Activated gamma-delta T cell (primary cell): Measurements from ENCODE around the gene LYRM2.
A peak's percentile ranks its signal among the peaks of the same experiment; 100 is the strongest.
"Not testable (repeated sequence)": the region's sequence is repeated elsewhere in the genome, so short reads cannot be mapped to it uniquely, and the experiment has no call there.

Experiments
- DNase-seq: peaks from one replicate; lab custom pipeline; 2025; lab: John Stamatoyannopoulos, UW

The LYRM2 gene

DNA sequence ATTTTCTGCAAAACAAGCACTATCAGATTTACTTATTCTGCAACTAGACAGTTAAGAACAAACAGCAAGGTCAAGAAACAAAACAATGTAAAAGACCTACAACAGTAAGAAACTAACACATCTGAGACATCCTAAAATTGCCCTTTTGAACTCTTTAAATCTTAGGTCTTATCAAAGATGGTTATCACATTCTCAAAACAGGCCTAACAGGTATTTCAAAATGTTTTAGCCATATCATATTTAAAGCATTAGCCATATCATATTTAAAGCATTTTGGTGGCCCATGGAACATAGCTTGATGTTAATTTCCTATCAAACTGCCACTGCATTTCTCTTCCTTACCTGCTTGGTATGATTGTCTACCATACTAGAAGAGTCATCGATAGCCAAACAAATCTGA lies 11.1 kb upstream of the LYRM2 start:
- no peak for DNase-seq

GRCh38 chr6:89644864-89645263 lies 6.3 kb upstream of the LYRM2 start:
- no peak for DNase-seq

DNA sequence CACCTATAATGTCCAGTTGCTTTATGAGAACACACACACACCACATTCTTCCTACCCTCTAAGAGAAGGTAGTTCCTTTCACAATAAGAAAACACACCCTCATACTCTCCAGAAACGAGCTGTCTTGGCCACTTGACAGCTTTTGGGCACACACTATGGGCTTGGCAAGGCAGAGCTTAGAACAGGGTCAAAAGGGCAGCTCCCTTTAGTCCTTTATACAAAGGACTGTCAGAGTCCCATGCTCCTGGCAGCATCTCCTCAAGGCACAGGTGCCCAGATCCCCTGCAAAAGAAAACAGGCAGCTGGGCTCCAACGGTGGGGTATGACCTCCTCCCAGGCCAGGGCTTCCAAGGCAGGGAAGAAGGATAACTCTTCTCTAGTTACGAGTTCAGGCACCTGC lies 4.9 kb upstream of the LYRM2 start:
- no peak for DNase-seq

GRCh38 chr6:89642956-89643355 lies 4.4 kb upstream of the LYRM2 start:
- DNase-seq, result no peak

- not testable (repeated sequence) for DNase-seq
Observed at GRCh38 chr6:89641581-89641980, 3.0 kb upstream of the LYRM2 start.

DNA sequence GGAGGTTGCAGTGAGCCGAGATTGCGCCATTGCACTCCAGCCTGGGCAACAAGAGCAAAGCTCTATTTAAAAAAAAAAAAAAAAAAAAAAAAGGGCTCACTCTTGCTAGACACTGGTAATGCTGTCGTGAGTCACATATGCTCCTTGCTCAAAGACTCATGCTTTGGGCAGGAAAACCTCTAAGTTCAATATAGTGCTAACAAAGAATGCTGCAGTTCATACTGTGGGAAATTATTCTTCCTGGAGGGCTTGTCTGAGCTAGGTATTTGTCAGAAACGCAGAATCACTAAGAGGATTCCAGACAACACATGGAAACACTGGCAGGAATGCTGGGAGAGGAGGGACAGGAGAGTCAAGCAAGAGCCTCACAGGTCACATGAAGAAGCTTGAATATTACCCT lies 2.3 kb upstream of the LYRM2 start:
- DNase-seq, result no peak

- no peak for DNase-seq
Observed at GRCh38 chr6:89637960-89638319, 607 bp downstream of the LYRM2 start.

GRCh38 chr6:89636412-89636811 lies 2.1 kb downstream of the LYRM2 start:
- DNase-seq, result not testable (repeated sequence)

GRCh38 chr6:89630488-89630887 lies 8.1 kb downstream of the LYRM2 start:
- no peak for DNase-seq

GRCh38 chr6:89623749-89624148 lies 14.8 kb downstream of the LYRM2 start:
- no peak for DNase-seq

- no peak for DNase-seq
Observed at GRCh38 chr6:89619567-89619966, 19.0 kb downstream of the LYRM2 start.

DNA sequence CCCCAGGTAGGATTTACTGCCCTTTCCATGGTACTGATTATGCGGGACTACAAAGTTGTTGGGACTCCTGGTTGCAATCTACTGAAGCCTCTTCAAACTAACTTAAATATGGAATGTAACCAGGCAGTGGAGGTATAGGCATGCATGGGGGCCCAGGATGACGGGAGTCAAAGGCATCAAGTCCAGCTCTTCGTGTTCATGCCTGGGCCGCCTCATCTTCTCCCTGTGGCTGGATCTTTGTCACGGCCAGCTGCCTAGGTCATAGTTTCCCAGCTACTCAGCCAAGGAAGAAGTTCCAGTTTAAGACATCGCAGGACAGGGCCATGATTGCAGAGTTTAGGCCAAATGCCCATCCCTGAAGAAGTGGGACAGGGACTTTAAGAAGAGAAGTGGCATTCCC lies 20.5 kb downstream of the LYRM2 start:
- no peak for DNase-seq

GRCh38 chr6:89616531-89616930 lies 22.0 kb downstream of the LYRM2 start:
- DNase-seq, result no peak

GRCh38 chr6:89615882-89616281 lies 22.7 kb downstream of the LYRM2 start:
- DNase-seq, result no peak

DNA sequence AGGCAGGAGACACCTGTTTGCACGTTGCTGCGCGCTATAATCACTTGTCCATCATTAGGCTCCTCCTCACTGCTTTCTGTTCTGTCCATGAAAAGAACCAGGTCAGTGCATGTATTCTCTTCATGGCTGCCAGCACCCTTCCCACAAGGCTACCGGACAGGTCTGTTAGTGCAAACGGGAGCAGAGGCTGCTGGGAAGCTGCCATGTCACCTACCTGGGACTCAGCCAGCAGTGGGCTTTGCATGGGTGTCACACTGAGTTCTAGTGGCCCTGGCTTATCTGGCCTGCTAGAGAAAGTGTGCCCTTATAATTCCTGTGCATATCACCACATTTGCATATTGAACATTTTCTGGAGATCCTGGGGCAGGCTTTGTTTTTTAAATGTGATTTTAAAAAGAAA lies 24.8 kb downstream of the LYRM2 start:
- DNase-seq, result no peak

DNA sequence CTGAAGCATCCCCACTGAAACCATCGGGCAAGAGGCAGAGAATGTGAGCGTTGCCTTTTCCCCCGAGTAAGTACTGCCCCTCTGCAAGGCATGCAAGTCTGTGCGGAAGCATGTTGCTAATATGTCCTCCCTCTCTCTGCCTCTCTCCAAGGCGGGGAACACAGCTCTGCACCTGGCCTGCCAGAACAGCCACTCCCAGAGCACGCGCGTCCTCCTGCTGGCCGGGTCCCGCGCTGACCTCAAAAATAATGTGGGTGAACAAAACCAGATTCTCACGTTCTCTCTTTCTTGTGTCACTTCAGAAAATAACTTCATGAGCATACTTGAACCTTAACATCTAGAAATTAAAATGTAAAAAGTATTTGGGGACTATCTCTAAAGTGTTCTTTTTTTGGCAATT lies 26.4 kb downstream of the LYRM2 start:
- DNase-seq, result no peak

DNA sequence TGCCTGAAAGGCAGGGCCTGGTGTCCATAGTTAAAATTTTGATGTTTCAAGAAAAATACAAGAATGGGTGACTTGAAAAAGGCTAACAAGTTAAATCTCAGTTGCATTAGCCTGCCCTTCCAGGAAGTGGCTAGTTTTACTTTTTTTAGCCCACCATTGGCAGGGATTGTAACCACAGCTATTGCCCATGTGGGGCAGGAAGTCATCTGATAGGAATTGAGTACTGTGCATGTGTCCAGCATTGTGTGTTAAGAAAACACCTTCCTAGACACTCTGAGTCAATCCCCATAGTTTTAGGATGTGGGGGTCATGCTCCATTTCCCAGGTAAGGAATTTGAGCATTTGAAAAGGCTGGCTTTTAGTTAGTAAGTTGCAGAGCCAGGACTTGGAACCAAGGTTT lies 26.9 kb downstream of the LYRM2 start:
- DNase-seq, result no peak

- DNase-seq, result peak; percentile 27
Observed at GRCh38 chr6:89610149-89610642, 28.4 kb downstream of the LYRM2 start.

DNA sequence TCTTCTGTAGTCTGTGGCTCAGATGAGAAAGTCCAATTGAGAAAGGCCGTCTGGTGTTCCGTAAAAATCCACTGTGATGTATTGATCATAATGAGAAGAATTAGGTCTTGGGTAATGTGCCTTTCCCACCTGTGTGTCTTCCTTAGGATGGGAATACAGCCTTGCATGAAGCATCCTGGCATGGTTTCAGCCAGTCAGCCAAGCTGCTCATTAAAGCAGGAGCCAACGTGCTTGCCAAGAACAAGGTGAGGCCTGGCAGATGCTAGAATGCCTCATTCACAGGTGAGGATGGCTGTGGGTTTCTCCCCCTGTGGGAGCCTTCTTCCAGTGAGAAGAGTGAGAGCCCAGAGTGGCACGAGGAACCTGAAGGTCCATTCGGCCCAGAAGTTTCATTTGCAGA lies 32.7 kb downstream of the LYRM2 start:
- DNase-seq, result no peak

GRCh38 chr6:89604653-89605052 lies 33.9 kb downstream of the LYRM2 start:
- DNase-seq, result no peak

DNA sequence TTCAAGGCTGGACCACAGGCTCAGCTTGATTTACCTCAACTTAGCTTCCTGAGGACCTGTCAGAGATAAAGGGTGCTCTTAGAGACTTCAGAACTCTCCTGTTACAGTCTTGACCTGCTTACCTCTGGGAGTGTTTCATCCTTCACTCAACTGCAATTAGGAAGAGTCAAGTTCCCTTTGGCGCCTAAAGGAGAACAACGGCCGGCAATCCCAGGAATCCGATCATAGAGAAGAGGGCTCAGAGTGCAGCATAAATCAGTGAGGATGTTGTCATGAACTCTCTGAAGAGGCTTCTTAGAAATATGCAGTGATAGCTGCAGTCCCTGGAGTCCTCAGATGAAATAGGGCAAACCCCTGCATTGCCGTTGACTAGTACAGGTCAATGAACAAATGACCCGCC lies 36.4 kb downstream of the LYRM2 start:
- no peak for DNase-seq

- no peak for DNase-seq
Observed at GRCh38 chr6:89599727-89600126, 38.8 kb downstream of the LYRM2 start.

DNA sequence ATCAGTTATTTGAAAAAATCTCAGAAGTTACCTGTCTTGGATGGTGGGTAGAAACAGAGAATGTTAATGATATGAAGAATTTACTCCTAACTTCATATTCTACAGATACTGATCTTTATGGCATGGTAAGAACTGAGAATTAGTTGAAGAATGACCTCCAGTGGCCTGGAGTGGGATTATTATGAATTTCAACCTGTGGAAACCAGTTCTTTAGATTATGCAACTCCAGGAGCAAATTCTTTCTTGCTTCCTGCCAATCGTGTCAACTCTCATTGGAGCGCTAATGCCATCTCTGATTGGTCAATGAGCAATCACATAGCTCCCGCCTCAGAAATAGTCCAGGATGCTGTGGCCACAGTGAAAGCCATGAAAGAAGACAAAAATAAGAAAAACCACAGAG lies 40.6 kb downstream of the LYRM2 start:
- no peak for DNase-seq

DNA sequence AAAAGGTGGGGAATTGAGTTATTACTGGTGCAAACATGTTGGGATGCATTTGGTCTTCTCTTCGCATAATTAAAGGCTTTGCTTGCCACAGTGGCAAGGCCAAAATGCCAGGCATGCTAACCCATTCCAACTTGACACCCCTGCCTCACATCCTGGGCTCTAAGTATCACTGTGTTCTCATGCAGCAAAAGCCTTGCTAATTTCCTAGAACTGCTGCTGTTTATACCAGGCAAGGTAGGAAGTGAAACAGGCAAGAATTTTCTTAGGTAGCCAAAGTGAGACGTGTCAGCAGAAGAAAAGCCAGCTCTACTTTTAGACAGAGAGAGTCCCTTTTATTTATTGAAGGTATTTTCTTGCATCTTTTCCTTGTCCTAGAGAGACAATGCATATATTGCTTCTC lies 41.2 kb downstream of the LYRM2 start:
- no peak for DNase-seq

DNA sequence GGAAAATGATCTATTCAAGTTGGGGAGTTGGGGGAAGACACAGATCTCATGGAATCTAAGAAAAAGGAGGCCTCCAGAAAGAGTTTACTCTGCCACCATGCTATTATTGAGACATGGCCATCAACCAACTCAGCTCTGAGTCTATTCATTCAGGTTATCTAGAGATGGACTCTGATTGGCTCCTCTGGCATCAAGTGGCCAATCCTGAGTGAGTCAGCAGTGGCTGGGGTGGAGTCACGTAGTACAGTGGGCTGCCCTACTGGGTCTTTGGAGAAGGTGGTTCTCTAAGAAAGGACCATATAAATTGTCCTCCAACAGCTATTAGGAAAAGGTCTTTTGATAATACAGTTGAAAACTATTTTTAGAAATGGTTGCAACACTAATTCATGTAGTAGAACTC lies 42.1 kb downstream of the LYRM2 start:
- DNase-seq, result no peak
